H7 (cell line): Measurements from ENCODE around the gene CARD8. TPM values are rescaled to one million over a fixed set of nuclear protein-coding genes. Genes with fewer than 3 reads are reported as not detected.
"Not testable (repeated sequence)": the region's sequence is repeated elsewhere in the genome, so short reads cannot be mapped to it uniquely, and the experiment has no call there.

Experiments used
- DNase-seq: peaks from one replicate; pipeline ENCODE4 v3.0.0; 2012
- H3K27me3 ChIP-seq: 2 replicates; pipeline ENCODE4 v1.6.0; 2011; ENCODE audit warnings: mild to moderate bottlenecking, low read length; ENCODE audit not compliant: control insufficient read depth, insufficient read depth
- H3K36me3 ChIP-seq: replicated peaks from 2 replicates; pipeline ENCODE4 v1.5.1; 2011; ENCODE audit warnings: low read length; ENCODE audit not compliant: control insufficient read depth, insufficient read depth
- H3K4me3 ChIP-seq: 2 replicates; pipeline ENCODE4 v1.5.1; 2011; ENCODE audit warnings: low read depth, mild to moderate bottlenecking, control low read depth, low read length, moderate library complexity; ENCODE audit not compliant: insufficient read depth
- total RNA-seq: library from RNA; depleted of rRNA; stranded (reverse); fragments of >200 nt; shearing (Covaris generic); gene quantifications from 2 replicates; pipeline ENCODE4 v1.2.3, GENCODE V29; 2014

Gene CARD8
- total RNA-seq, 1 experiment from 2014 or later, result 0.55 TPM

DNA sequence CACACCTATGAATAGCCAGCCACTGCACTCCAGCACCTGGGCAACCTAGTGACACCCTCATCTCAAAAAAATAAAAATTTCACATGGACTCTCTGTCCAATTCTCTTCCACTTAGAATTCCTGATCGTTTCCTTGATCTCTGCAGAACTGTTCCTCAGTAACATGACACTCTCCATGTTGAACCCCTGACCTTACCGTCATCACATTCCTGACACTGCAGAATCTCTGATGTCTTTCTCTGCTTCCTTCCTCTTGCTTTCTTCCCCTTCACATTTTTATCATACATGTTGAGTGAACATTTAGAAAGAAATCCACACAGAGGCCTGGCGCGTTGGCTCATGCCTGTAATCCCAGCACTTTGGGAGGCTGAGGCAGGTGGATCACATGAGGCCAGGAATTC, 29.2 kb upstream of the CARD8 start:
- Histone ChIP-seq H3K36me3 (peaks cover 31% of the 10 kb centered on the region), H3K27me3 (no peaks in the 10 kb centered on the region), H3K4me3 (no peak overlapping the region)
- DNase-seq, result no peak

DNA sequence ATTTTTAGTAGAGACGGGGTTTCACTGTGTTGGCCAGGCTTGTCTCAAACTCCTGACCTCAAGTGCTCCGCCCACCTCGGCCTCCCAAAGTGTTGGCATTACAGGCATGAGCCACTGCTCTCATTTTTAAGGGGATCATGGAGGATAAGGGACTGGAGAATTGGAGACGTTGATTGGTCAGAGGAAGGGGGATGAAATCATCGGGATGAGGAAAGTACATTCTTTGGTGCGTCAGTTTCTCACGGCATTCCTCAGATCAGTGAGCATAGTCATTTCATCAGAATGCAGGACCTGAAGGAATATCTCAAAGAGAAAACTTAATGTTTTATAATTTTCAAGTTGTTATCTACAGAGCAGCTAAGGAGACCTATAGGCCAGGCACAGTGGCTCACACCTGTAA, 28.2 kb upstream of the CARD8 start:
- no peak for DNase-seq
- peaks cover 31% of the 10 kb centered on the region for H3K36me3 ChIP-seq
- no peaks in the 10 kb centered on the region for H3K27me3 ChIP-seq
- H3K4me3 ChIP-seq, result no peak overlapping the region

DNA sequence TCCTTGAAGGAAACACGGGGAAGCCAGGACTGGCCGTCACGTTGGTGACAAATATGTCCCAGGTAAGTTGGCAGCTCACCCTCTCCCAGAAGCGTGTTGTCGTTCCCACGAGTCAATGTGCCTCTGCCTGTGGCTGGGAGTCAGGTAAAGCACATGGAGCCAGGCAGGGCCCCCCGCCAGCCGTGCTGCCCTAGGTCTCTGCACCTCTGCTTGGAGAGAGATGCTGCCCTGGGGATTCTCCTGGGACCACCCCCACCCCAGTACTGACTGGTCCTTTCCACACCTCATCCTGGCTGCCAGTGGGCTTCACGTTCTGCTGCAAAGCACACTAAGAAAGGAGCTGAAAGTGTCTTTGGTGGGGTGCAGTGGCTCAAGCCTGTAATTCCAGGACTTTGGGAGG, 24.0 kb upstream of the CARD8 start:
- no peaks in the 10 kb centered on the region for H3K27me3 ChIP-seq
- no peak overlapping the region for H3K4me3 ChIP-seq
- H3K36me3 ChIP-seq, result peaks cover 18% of the 10 kb centered on the region
- DNase-seq, result peak; percentile 16

DNA sequence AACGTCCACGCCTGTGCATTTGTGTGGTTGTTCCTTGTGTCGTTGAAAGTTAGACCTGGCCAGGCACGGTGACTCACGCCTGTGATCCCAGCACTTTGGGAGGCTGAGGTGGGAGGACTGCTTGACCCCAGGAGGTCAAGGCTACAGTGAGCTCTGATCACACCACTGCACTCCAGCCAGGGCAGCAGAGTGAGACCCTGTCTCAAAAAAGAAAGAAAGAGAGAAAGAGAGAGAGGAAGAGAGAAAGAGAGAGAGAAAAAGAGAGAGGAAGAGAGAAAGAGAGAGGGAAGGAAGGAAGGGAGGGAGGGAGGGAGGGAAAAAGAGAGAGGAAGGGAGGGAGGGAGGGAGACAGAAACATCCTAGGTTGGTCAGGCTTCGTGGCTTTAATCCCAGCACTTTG, 19.2 kb upstream of the CARD8 start:
- Histone ChIP-seq H3K4me3 (no peak overlapping the region), H3K27me3 (no peaks in the 10 kb centered on the region), H3K36me3 (peaks cover 1% of the 10 kb centered on the region; the same call in 1 of the 2 replicates)
- DNase-seq, result no peak

DNA sequence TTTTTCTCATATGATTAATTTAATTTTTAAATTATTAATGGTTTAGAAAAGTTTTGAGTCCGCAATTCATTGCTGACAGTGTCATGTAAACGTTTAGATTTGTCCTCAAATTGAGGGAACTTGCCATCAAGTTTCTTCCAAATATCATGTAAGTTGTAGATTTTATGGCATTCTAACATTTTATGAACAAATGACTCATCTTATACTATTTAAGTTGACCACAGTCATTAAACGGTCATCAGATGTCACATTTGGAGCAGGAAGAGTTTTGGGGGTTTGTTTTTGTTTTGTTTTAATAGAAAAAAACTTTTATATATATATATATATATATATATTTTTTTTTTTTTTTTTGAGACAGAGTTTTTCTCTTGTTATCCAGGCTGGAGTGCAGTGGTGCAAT, 18.5 kb upstream of the CARD8 start:
- Histone ChIP-seq H3K27me3 (no peaks in the 10 kb centered on the region), H3K4me3 (no peak overlapping the region), H3K36me3 (peaks cover 1% of the 10 kb centered on the region; the same call in 1 of the 2 replicates)
- DNase-seq, result no peak

DNA sequence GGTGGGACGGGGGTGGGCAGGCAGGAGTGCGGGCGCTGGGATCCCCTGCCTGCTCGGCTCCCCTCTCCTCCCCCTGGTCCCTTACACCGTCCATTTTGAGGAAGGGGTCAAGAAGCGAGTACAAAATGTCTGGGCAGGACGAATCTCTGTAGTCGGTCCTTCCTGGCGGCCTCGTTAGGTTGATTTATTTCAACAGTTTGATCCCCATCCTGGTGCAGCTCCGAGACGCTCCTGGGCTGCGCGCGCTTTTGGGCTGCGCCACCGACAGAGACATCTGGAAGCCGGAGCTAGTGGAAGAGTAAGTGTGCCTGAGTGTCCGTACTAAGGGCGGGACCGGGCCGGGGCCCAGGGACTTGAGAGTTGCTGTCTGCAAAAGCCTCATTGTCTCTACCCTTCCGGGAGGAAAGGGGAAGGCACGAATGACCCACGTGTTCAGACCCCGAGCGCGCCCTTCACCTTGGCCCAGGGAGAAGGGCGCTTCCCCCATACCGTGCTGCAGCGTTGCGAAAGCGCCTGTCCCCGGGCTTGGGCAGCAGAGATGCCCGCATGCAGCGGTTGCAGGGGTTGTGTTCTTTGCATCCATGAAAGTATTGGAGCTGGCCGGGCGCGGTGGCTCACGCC, 15.9 kb upstream of the CARD8 start:
- Histone ChIP-seq H3K27me3 (no peaks in the 10 kb centered on the region), H3K36me3 (peaks cover 1% of the 10 kb centered on the region; the same call in 1 of the 2 replicates), H3K4me3 (peak overlapping the region; percentile 67)
- DNase-seq, result peak; percentile 88

DNA sequence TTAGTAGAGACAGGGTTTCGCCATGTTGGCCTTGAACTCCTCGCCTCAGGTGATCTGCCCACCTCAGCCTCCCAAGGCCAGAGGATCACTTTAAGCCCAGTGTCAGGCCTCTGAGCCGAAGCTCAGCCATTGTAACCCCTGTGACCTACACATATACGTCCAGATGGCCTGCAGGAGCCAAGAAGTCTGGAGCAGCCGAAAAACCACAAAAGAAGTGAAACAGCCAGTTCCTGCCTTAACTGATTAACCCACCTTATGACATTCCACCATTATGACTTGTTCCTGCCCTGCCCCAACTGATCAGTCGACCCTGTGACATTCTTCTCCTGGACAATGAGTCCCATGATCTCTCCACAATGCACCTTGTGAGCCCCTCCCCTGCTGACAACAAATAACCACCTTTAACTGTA, 13.9 kb upstream of the CARD8 start:
- not testable (repeated sequence) for H3K36me3 ChIP-seq, DNase-seq, H3K4me3 ChIP-seq, H3K27me3 ChIP-seq

DNA sequence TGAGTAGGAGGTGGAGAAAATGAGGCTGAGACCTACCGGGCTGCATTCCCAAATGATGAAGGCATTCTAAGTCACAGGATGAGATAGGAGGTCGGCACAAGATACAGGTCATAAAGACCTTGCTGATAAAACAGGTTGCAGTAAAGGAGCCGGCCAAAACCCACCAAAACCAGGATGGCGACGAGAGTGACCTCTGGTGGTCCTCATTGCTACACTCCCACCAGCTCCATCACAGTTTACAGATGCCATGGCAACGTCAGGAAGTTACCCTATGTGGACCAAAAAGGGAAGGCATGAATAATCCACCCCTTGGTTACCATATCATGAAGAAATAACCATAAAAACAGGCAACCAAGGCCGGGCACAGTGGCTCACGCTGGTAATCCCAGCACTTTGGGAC, 9.6 kb upstream of the CARD8 start:
- not testable (repeated sequence) for DNase-seq, H3K4me3 ChIP-seq, H3K36me3 ChIP-seq, H3K27me3 ChIP-seq

DNA sequence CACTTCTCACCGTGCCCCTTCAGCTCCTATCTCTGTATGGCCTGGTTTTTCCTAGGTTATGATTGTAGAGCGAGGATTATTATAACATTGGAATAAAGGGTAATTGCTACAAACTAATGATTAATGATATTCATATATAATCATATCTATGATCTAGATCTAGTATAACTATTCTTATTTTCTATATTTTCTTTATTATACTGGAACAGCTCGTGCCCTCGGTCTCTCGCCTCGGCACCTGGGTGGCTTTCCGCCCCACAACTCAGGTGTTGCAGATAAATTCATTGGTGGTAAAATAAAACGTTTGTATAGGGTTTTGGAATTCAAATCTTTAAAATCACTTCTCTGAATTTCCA, 4.6 kb upstream of the CARD8 start:
- H3K36me3 ChIP-seq, DNase-seq, H3K27me3 ChIP-seq, H3K4me3 ChIP-seq: not testable (repeated sequence)

DNA sequence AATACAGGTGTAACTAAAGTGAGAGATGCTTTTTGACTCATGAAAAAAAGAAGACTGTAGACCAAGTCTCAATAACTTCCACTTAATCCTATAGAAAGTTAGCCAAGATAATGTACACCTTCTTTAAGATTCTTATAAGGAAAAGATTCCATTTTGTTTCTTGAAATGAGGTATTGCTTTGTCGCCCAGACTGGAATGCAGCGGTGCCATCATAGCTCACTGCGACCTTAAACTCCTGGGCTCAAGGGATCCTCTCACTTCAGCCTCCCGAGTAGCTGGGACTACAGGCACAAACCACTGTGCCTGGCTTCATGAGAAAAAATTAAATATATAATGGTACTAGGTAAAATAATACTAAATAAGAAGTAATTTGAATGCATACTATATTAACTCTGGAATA, 3.3 kb upstream of the CARD8 start:
- DNase-seq, H3K27me3 ChIP-seq, H3K36me3 ChIP-seq, H3K4me3 ChIP-seq: not testable (repeated sequence)

DNA sequence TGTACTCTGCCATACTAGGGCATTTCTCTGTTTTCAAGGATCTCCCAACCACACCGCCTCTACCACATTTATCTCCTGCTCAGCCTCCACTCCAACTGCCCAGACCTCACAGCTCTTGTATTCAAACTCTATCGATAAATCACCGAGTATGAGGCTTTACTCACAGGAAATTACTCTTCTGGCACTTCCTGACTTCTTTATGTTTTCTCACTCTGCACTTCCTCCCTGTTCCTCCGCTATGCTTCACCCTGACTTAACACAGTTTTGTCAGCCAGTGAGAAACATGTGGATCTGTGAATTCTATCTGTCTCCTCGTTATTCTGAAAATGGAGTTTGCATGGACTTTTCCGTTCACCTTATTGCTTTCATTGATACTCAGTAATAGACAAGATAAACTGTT, 2.6 kb upstream of the CARD8 start:
- no peak for DNase-seq
- Histone ChIP-seq H3K4me3 (no peak overlapping the region), H3K36me3 (no peaks in the 10 kb centered on the region), H3K27me3 (no peaks in the 10 kb centered on the region)

DNA sequence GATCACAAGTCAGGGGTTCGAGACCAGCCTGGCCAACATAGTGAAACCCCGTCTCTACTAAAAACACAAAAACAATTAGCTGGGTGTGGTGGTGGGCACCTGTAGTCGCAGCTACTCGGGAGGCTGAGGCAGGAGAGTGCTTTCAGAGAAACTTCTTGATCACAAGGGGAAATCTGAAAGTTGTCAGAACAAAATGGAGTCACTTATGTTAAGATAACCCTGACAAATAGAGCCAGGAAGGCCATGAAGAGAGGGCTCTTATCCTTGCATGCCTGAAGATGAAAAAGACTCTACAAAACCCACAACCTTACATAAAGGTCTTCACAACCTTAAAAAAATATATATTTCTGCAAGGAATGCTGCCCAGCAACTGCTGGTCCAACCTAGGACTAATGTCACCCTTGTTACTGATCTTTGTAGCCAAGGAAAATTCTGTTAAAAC, 1.2 kb downstream of the CARD8 start:
- no peaks in the 10 kb centered on the region for H3K27me3 ChIP-seq
- H3K36me3 ChIP-seq, result no peaks in the 10 kb centered on the region
- H3K4me3 ChIP-seq, result no peak overlapping the region
- DNase-seq, result no peak

DNA sequence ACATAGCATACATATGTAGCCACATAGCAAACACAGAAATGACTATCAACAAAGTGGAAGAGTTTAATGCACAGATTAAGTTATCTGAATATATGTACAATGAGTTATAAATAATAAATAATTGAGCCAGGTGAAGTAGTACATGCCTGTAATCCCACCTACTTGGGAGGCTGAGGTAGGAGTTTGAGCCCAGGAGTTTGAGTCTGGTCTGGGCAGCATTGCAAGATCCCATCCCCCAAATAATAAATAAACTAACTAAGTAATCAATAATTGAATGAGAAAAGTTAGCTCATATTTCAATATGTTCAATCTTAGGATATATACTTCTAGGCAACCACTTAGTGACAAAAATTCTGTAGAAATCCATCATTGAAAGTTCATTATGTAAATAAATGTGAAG, 1.7 kb downstream of the CARD8 start:
- no peak for DNase-seq
- Histone ChIP-seq H3K4me3 (no peak overlapping the region), H3K36me3 (no peaks in the 10 kb centered on the region), H3K27me3 (no peaks in the 10 kb centered on the region)

DNA sequence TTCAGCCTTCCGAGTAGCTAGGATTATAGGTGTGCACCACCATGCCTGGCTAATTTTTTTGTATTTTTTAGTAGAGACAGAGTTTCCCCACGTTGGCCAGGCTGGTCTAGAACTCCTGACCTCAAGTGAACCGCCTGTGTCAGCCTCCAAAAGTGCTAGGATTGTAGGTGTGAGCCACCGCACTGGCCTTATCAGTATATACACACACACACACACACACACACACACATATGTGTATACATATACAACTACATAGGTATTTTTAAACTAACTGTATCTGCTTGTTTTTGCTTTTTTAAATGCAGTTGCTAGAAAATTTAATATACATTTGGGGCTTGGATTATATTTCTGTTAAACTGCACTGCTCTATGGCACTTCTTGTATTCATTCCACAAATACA, 3.1 kb downstream of the CARD8 start:
- no peak for DNase-seq
- H3K27me3 ChIP-seq, result no peaks in the 10 kb centered on the region
- peaks cover 1% of the 10 kb centered on the region for H3K36me3 ChIP-seq
- H3K4me3 ChIP-seq, result no peak overlapping the region

DNA sequence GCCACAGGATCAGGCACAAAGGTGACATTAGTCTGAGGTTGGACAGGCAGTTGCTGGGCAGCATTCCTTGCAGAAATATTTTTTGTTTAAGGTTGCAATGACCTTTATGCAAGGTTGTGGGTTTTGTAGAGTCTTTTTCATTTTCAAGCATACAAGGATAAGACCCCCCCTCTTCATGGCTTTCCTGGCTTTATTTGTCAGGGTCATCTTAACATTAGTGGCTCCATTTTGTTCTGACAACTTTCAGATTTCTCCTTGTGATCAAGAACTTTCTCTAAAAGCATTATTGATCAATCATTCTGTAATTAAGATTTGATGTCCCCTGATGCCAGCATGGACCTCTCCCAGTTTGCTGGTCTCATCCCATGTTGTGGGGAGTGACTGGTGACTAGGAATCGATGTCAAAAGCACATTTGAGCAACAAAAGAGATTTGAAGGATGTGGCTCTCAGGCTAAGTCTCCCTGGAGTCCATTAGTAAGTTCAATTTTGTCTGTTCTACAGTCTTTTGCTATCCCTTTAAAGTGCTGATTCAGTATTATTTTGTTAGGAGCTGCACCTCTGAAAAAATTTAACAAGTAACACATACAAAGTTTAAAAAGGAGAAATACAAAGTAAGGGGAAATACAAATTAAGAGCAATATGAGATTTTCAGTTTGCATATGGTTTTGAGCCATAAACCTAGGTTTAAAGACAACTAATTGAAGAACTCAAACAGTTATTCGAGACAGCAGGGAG, 5.3 kb downstream of the CARD8 start:
- DNase-seq, result no peak
- H3K4me3 ChIP-seq, result no peak overlapping the region
- no peaks in the 10 kb centered on the region for H3K27me3 ChIP-seq
- H3K36me3 ChIP-seq, result peaks cover 1% of the 10 kb centered on the region
